HG03097 (cell line): ENCODE measurements around the gene MAPK8IP3.
"Not testable (repeated sequence)": the region's sequence is repeated elsewhere in the genome, so short reads cannot be mapped to it uniquely, and the experiment has no call there.

Experiments
- ATAC-seq: cut with Tn5 transposase; IDR thresholded peaks from one replicate; pipeline ENCODE4 v1.9.1; 2021; ENCODE audit not compliant: unreplicated experiment, low FRiP score

MAPK8IP3 gene

GRCh38 chr16:1793578-1794220 lies 87.7 kb downstream of the MAPK8IP3 start, which contains the start of gene IGFALS:
TSS of gene IGFALS (minus strand) at chr16:1793705. CDS start at chr16:1793652, 53 bp downstream.
- no peak for ATAC-seq

- ATAC-seq: no peak
Measured at GRCh38 chr16:1794221-1794871, 88.4 kb downstream of the MAPK8IP3 start.

- ATAC-seq: no peak
Measured at GRCh38 chr16:1794908-1795666, 89.1 kb downstream of the MAPK8IP3 start.

GRCh38 chr16:1799263-1799662 lies 93.3 kb downstream of the MAPK8IP3 start:
- not testable (repeated sequence) for ATAC-seq

GRCh38 chr16:1800701-1801100 lies 94.7 kb downstream of the MAPK8IP3 start:
- no peak for ATAC-seq

GRCh38 chr16:1807626-1808025 lies 101.6 kb downstream of the MAPK8IP3 start:
- no peak for ATAC-seq

GRCh38 chr16:1808691-1809090 lies 102.7 kb downstream of the MAPK8IP3 start:
- no peak for ATAC-seq

- no peak for ATAC-seq
Measured at GRCh38 chr16:1809281-1809801, 103.3 kb downstream of the MAPK8IP3 start.

- ATAC-seq: no peak
Measured at GRCh38 chr16:1810106-1810505, 104.1 kb downstream of the MAPK8IP3 start.

GRCh38 chr16:1810536-1810935 lies 104.5 kb downstream of the MAPK8IP3 start:
- no peak for ATAC-seq

- ATAC-seq: no peak
Measured at GRCh38 chr16:1812732-1813163, 106.8 kb downstream of the MAPK8IP3 start.

GRCh38 chr16:1815461-1815860 lies 109.5 kb downstream of the MAPK8IP3 start:
- no peak for ATAC-seq

GRCh38 chr16:1816396-1817275 lies 110.6 kb downstream of the MAPK8IP3 start:
- no peak for ATAC-seq

- no peak for ATAC-seq
Measured at GRCh38 chr16:1817276-1817589, 111.2 kb downstream of the MAPK8IP3 start.

GRCh38 chr16:1817716-1818115 lies 111.7 kb downstream of the MAPK8IP3 start:
- no peak for ATAC-seq

GRCh38 chr16:1818204-1818872 lies 112.3 kb downstream of the MAPK8IP3 start:
- ATAC-seq: no peak

GRCh38 chr16:1818873-1819525 lies 113.0 kb downstream of the MAPK8IP3 start:
- no peak for ATAC-seq

GRCh38 chr16:1819611-1820010 lies 113.6 kb downstream of the MAPK8IP3 start:
- ATAC-seq: no peak
